Liver (tissue), 9 donors: ENCODE results near the gene SUPT20H. TPM values are rescaled to one million over a fixed set of nuclear protein-coding genes. Genes with fewer than 3 reads are reported as not detected.

ENCODE experiments used
- DNase-seq: peaks from one replicate; pipeline ENCODE4 v3.0.0-alpha.2; 2017; ENCODE audit warnings: low spot score
- H3K27ac ChIP-seq, 2 donors: one replicate each; pipeline ENCODE4 v1.7.0; 2013; ENCODE audit warnings: inconsistent platforms in 2 of 2, low read length in 2 of 2, control low read depth in 1 of 2, low read depth in 1 of 2, mild to moderate bottlenecking in 1 of 2
- H3K27me3 ChIP-seq, 4 donors: one replicate each; pipeline versions ENCODE4 v1.6.1 to v1.7.0; 2013; ENCODE audit warnings: low read length in 3 of 4, inconsistent platforms in 1 of 4, mild to moderate bottlenecking in 1 of 4, moderate library complexity in 1 of 4; ENCODE audit not compliant: control insufficient read depth in 4 of 4, insufficient read depth in 4 of 4
- H3K36me3 ChIP-seq, 4 donors: one replicate each; pipeline versions ENCODE4 v1.6.1 to v1.7.0; 2013; ENCODE audit warnings: low read length in 3 of 4, mild to moderate bottlenecking in 3 of 4, low read depth in 1 of 4, moderate library complexity in 1 of 4; ENCODE audit not compliant: control insufficient read depth in 4 of 4, insufficient read depth in 3 of 4
- H3K4me1 ChIP-seq, 4 donors: one replicate each; pipeline versions ENCODE4 v1.6.1 to v1.7.0; 2013; ENCODE audit warnings: low read length in 3 of 4, mild to moderate bottlenecking in 3 of 4, moderate library complexity in 1 of 4; ENCODE audit not compliant: control insufficient read depth in 4 of 4, insufficient read depth in 4 of 4
- H3K4me3 ChIP-seq, 3 donors: one replicate each; pipeline versions ENCODE4 v1.6.1 to v1.7.0; 2013; ENCODE audit warnings: low read length in 3 of 3, control low read depth in 1 of 3, low read depth in 1 of 3, mild to moderate bottlenecking in 1 of 3
- H3K9ac ChIP-seq, 2 donors: one replicate each; pipeline ENCODE4 v1.7.0; 2013; ENCODE audit warnings: low read length in 2 of 2, mild to moderate bottlenecking in 2 of 2, moderate library complexity in 2 of 2, control low read depth in 1 of 2, low read depth in 1 of 2
- H3K9me3 ChIP-seq, 4 donors: one replicate each; pipeline versions ENCODE4 v1.6.1 to v1.7.0; 2013; ENCODE audit warnings: low read length in 3 of 4; ENCODE audit not compliant: control insufficient read depth in 4 of 4
- ATF3 ChIP-seq: IDR thresholded peaks from 2 replicates; pipeline ENCODE4 v1.6.1; 2016; ENCODE audit warnings: antibody characterized with exemption
- EGR1 ChIP-seq, 2 donors: IDR thresholded peaks; 2 replicates each; pipeline ENCODE4 v1.6.1; 2016 to 2018; ENCODE audit warnings: antibody characterized with exemption in 2 of 2, low read depth in 2 of 2
- FOXA1 ChIP-seq: IDR thresholded peaks from 2 replicates; pipeline ENCODE4 v1.6.1; 2016; ENCODE audit warnings: antibody characterized with exemption
- GABPA ChIP-seq, 2 donors: IDR thresholded peaks in 1 of 2; conservative IDR thresholded peaks in 1 of 2; 2 replicates each; pipeline ENCODE4 v1.6.1; 2016; ENCODE audit warnings: antibody characterized with exemption in 2 of 2, mild to moderate bottlenecking in 1 of 2, moderate library complexity in 1 of 2
- HNF4A ChIP-seq, 2 donors: conservative IDR thresholded peaks; 2 replicates each; pipeline ENCODE4 v1.6.1; 2016; ENCODE audit warnings: antibody characterized with exemption in 2 of 2, mild to moderate bottlenecking in 2 of 2
- MAX ChIP-seq: IDR thresholded peaks from 2 replicates; pipeline ENCODE4 v1.6.1; 2016; ENCODE audit warnings: antibody characterized with exemption
- NR2F2 ChIP-seq: IDR thresholded peaks from 2 replicates; pipeline ENCODE4 v1.6.1; 2016; ENCODE audit warnings: antibody characterized with exemption
- RAD21 ChIP-seq, 2 donors: IDR thresholded peaks; 2 replicates each; pipeline ENCODE4 v1.6.1; 2016; ENCODE audit warnings: antibody characterized with exemption in 2 of 2, mild to moderate bottlenecking in 2 of 2
- REST ChIP-seq: IDR thresholded peaks from 2 replicates; pipeline ENCODE4 v1.6.1; 2016; ENCODE audit warnings: antibody characterized with exemption, mild to moderate bottlenecking
- RXRA ChIP-seq, 2 donors: IDR thresholded peaks; 2 replicates each; pipeline ENCODE4 v1.6.1; 2017 to 2018; ENCODE audit warnings: antibody characterized with exemption in 2 of 2, mild to moderate bottlenecking in 1 of 2
- TAF1 ChIP-seq: conservative IDR thresholded peaks from 2 replicates; pipeline ENCODE4 v1.6.1; 2016; ENCODE audit warnings: antibody characterized with exemption, mild to moderate bottlenecking
- YY1 ChIP-seq: IDR thresholded peaks from 2 replicates; pipeline ENCODE4 v1.6.1; 2016; ENCODE audit warnings: antibody characterized with exemption, mild to moderate bottlenecking
- ZBTB33 ChIP-seq: IDR thresholded peaks from 2 replicates; pipeline ENCODE4 v1.6.1; 2016; ENCODE audit warnings: antibody characterized with exemption
- WGBS: extraction: QIAGEN DNeasy Blood & Tissue Kit; methylation state at CpG from one replicate; pipeline ENCODE4 v1.1.7; 2013; 5-methylcytosine and 5-hydroxymethylcytosine counted together
- polyA plus RNA-seq, 2 donors: library from polyadenylated mRNA; stranded (reverse) in 1 of 2; unstranded in 1 of 2; fragments of 200-250 nt in 1 of 2; fragments of >200 nt in 1 of 2; fragmentation: Nextera tagmentation in 1 of 2; extraction: Ambion mirVana in 1 of 2; gene quantifications; one replicate each; pipeline versions ENCODE4 v1.2.1 to v1.2.3, GENCODE V29; 2013 to 2015
- total RNA-seq, 2 donors: library from RNA; depleted of rRNA; stranded (reverse); fragments of >200 nt; gene quantifications; one replicate each; pipeline ENCODE4 v1.2.3, GENCODE V29; 2014
- donor health status: healthy.
- donor health status: healthy.
- donor health status: healthy.
- donor health status: healthy.
- donor health status: healthy.

The SUPT20H gene
- total and polyA plus RNA-seq, 4 donors, result 6.5 to 23.1 (median 17.1) TPM

GRCh38 chr13:36959456-36960116, 99.9 kb downstream of the SUPT20H start:
- no peaks in the 10 kb centered on the region for H3K27me3 ChIP-seq
- no peak for TF ChIP-seq GABPA (IDR thresholded peaks at IDR 0.05 in 1 of 2, conservative IDR thresholded peaks at IDR 0.05 in 1 of 2)
- TF ChIP-seq FOXA1, result no peak
- TF ChIP-seq REST, result no peak
- TF ChIP-seq ATF3, result no peak
- TF ChIP-seq NR2F2, result no peak
- no peak for TF ChIP-seq HNF4A (conservative IDR thresholded peaks at IDR 0.05)
- TF ChIP-seq TAF1, result no peak
- no peak for TF ChIP-seq MAX
- TF ChIP-seq YY1, result no peak
- no peak for TF ChIP-seq RXRA (IDR thresholded peaks at IDR 0.05)
- TF ChIP-seq RAD21 (IDR thresholded peaks at IDR 0.05), result no peak
- TF ChIP-seq ZBTB33, result no peak
- TF ChIP-seq EGR1 (IDR thresholded peaks at IDR 0.05; ENCODE audit: low read depth in 2 of 2), result no peak
- DNase-seq, result no peak
- H3K36me3 ChIP-seq, result peaks cover 5 to 27% (median 13%) of the 10 kb centered on the region in 4 donors
- no peak overlapping the region for H3K4me3 ChIP-seq
- no peak overlapping the region for H3K27ac ChIP-seq
- H3K4me1 ChIP-seq, result no peaks in the 10 kb centered on the region
- H3K9ac ChIP-seq, result no peak overlapping the region
- H3K9me3 ChIP-seq, result no peaks in the 10 kb centered on the region
- WGBS, result 98% methylated on average over 2 of the region's 2 CpGs

Other genes starting within 250 kb of the SUPT20H start
- 1 to 10 TPM; 2.4 to 3.4 TPM for gene RFXAP, start 240.5 kb downstream of the SUPT20H start, total RNA-seq
- 1 to 10 TPM in 1 of 2 donors, under 1 TPM in 1; 0.60 to 1.3 TPM for gene RFXAP, start 240.5 kb downstream of the SUPT20H start, polyA plus RNA-seq
- 1 to 10 TPM; 1.2 to 1.3 TPM for gene SMAD9, start 139.4 kb downstream of the SUPT20H start, total RNA-seq
- gene SMAD9, start 139.4 kb downstream of the SUPT20H start, polyA plus RNA-seq, result under 1 TPM; 0.51 to 0.74 TPM
- 10 to 100 TPM; 20.7 to 37.2 TPM for gene ALG5, start 60.3 kb downstream of the SUPT20H start, total RNA-seq
- 10 to 100 TPM; 37.8 to 60.1 TPM for gene ALG5, start 60.3 kb downstream of the SUPT20H start, polyA plus RNA-seq
- gene EXOSC8, start 58.9 kb downstream of the SUPT20H start, total RNA-seq, result 10 to 100 TPM; 11.3 to 20.9 TPM
- gene EXOSC8, start 58.9 kb downstream of the SUPT20H start, polyA plus RNA-seq, result 10 to 100 TPM in 1 of 2 donors, 1 to 10 TPM in 1; 9.9 to 23.9 TPM
- gene CSNK1A1L, start 46.0 kb upstream of the SUPT20H start, total RNA-seq, result not detected
- not detected for gene CSNK1A1L, start 46.0 kb upstream of the SUPT20H start, polyA plus RNA-seq